Measurements from ENCODE around the gene RAB8A.
"Not testable (repeated sequence)": the region's sequence is repeated elsewhere in the genome, so short reads cannot be mapped to it uniquely, and the experiment has no call there.

Gene RAB8A

GRCh38 chr19:16095071-16095571 is 16.6 kb upstream of the RAB8A start:
- H3K9ac ChIP-seq (ENCODE audit: low read length): no peak overlapping the region
- no peak overlapping the region for H2AFZ ChIP-seq (ENCODE audit: low read depth, low read length)
- no peak overlapping the region for H3K4me3 ChIP-seq (ENCODE audit: low read length)
- no peaks in the 10 kb centered on the region for H3K4me1 ChIP-seq (ENCODE audit: low read length)
- H3K79me2 ChIP-seq (ENCODE audit: low read length): peaks cover 63% of the 10 kb centered on the region
- no peak overlapping the region for H3K4me2 ChIP-seq (ENCODE audit: low read length)
- no peaks in the 10 kb centered on the region for H3K9me3 ChIP-seq (ENCODE audit: insufficient read depth, low read length)
- H3K27me3 ChIP-seq (ENCODE audit: low read depth, low read length): no peaks in the 10 kb centered on the region
- H3K27ac ChIP-seq (ENCODE audit: low read length): no peak overlapping the region
- H3K36me3 ChIP-seq (replicated peaks; ENCODE audit: low read depth, low read length): peaks cover 83% of the 10 kb centered on the region
- peaks cover 54% of the 10 kb centered on the region for H4K20me1 ChIP-seq (ENCODE audit: insufficient read depth, low read length)
- no peak for TF ChIP-seq CTCF (IDR thresholded peaks at IDR 0.05; ENCODE audit: low read depth, low read length)
- TF ChIP-seq EZH2phosphoT487 (IDR thresholded peaks at IDR 0.05; ENCODE audit: low read depth): no peak

GRCh38 chr19:16096280-16096855 is 15.3 kb upstream of the RAB8A start:
- TF ChIP-seq CTCF (IDR thresholded peaks at IDR 0.05; ENCODE audit: low read depth, low read length) (no peak), EZH2phosphoT487 (IDR thresholded peaks at IDR 0.05; ENCODE audit: low read depth) (no peak)
- no peak overlapping the region for H3K9ac ChIP-seq (ENCODE audit: low read length)
- H2AFZ ChIP-seq (ENCODE audit: low read depth, low read length): no peak overlapping the region
- H4K20me1 ChIP-seq (ENCODE audit: insufficient read depth, low read length): peaks cover 50% of the 10 kb centered on the region
- peaks cover 51% of the 10 kb centered on the region for H3K79me2 ChIP-seq (ENCODE audit: low read length)
- H3K4me1 ChIP-seq (ENCODE audit: low read length): no peaks in the 10 kb centered on the region
- no peak overlapping the region for H3K4me3 ChIP-seq (ENCODE audit: low read length)
- H3K27ac ChIP-seq (ENCODE audit: low read length): no peak overlapping the region
- H3K27me3 ChIP-seq (ENCODE audit: low read depth, low read length): no peaks in the 10 kb centered on the region
- no peak overlapping the region for H3K4me2 ChIP-seq (ENCODE audit: low read length)
- no peaks in the 10 kb centered on the region for H3K9me3 ChIP-seq (ENCODE audit: insufficient read depth, low read length)
- peaks cover 77% of the 10 kb centered on the region for H3K36me3 ChIP-seq (replicated peaks; ENCODE audit: low read depth, low read length)

GRCh38 chr19:16098416-16098768 is 13.3 kb upstream of the RAB8A start:
- no peak for TF ChIP-seq CTCF (IDR thresholded peaks at IDR 0.05; ENCODE audit: low read depth, low read length)
- no peak for TF ChIP-seq EZH2phosphoT487 (IDR thresholded peaks at IDR 0.05; ENCODE audit: low read depth)
- peaks cover 65% of the 10 kb centered on the region for H3K36me3 ChIP-seq (replicated peaks; ENCODE audit: low read depth, low read length)
- no peak overlapping the region for H3K9ac ChIP-seq (ENCODE audit: low read length)
- no peak overlapping the region for H3K4me3 ChIP-seq (ENCODE audit: low read length)
- peaks cover under 1% of the 10 kb centered on the region; the same call in 1 of the 2 replicates for H3K4me1 ChIP-seq (ENCODE audit: low read length)
- peaks cover 43% of the 10 kb centered on the region for H4K20me1 ChIP-seq (ENCODE audit: insufficient read depth, low read length)
- no peaks in the 10 kb centered on the region for H3K27me3 ChIP-seq (ENCODE audit: low read depth, low read length)
- H2AFZ ChIP-seq (ENCODE audit: low read depth, low read length): no peak overlapping the region
- H3K27ac ChIP-seq (ENCODE audit: low read length): no peak overlapping the region
- H3K79me2 ChIP-seq (ENCODE audit: low read length): peaks cover 40% of the 10 kb centered on the region
- H3K9me3 ChIP-seq (ENCODE audit: insufficient read depth, low read length): no peaks in the 10 kb centered on the region
- no peak overlapping the region for H3K4me2 ChIP-seq (ENCODE audit: low read length)

GRCh38 chr19:16098821-16099220 is 12.9 kb upstream of the RAB8A start:
- Histone ChIP-seq H3K79me2 (ENCODE audit: low read length) (peaks cover 37% of the 10 kb centered on the region), H3K4me3 (ENCODE audit: low read length) (no peak overlapping the region), H2AFZ (ENCODE audit: low read depth, low read length) (no peak overlapping the region), H3K36me3 (replicated peaks; ENCODE audit: low read depth, low read length) (peaks cover 65% of the 10 kb centered on the region), H3K9ac (ENCODE audit: low read length) (no peak overlapping the region), H3K27ac (ENCODE audit: low read length) (no peak overlapping the region), H3K4me2 (ENCODE audit: low read length) (no peak overlapping the region), H3K9me3 (ENCODE audit: insufficient read depth, low read length) (no peaks in the 10 kb centered on the region), H3K27me3 (ENCODE audit: low read depth, low read length) (no peaks in the 10 kb centered on the region), H3K4me1 (ENCODE audit: low read length) (peaks cover 4% of the 10 kb centered on the region; the same call in 1 of the 2 replicates), H4K20me1 (ENCODE audit: insufficient read depth, low read length) (peaks cover 43% of the 10 kb centered on the region)
- no peak for TF ChIP-seq CTCF (IDR thresholded peaks at IDR 0.05; ENCODE audit: low read depth, low read length)
- no peak for TF ChIP-seq EZH2phosphoT487 (IDR thresholded peaks at IDR 0.05; ENCODE audit: low read depth)

- not testable (repeated sequence) for H3K27ac ChIP-seq (ENCODE audit: low read length)
Observed at GRCh38 chr19:16099314-16099965, 12.2 kb upstream of the RAB8A start.

More at GRCh38 chr19:16099314-16099965, 12.2 kb upstream of the RAB8A start:
- Histone ChIP-seq H3K79me2 (ENCODE audit: low read length) (peaks cover 35% of the 10 kb centered on the region), H4K20me1 (ENCODE audit: insufficient read depth, low read length) (peaks cover 41% of the 10 kb centered on the region), H3K36me3 (replicated peaks; ENCODE audit: low read depth, low read length) (peaks cover 61% of the 10 kb centered on the region)
- not testable (repeated sequence) for H3K27me3 ChIP-seq (ENCODE audit: low read depth, low read length); H3K4me3 ChIP-seq (ENCODE audit: low read length); H3K9ac ChIP-seq (ENCODE audit: low read length); H3K4me2 ChIP-seq (ENCODE audit: low read length); H3K4me1 ChIP-seq (ENCODE audit: low read length); H2AFZ ChIP-seq (ENCODE audit: low read depth, low read length); H3K9me3 ChIP-seq (ENCODE audit: insufficient read depth, low read length)
